ENCODE data around the gene GABPB1. TPM values are rescaled to one million over a fixed set of nuclear protein-coding genes. Genes with fewer than 3 reads are reported as not detected.

GABPB1 gene
- total and polyA plus RNA-seq, 8 donors: 4.1 to 94.6 (median 9.5) TPM

DNA sequence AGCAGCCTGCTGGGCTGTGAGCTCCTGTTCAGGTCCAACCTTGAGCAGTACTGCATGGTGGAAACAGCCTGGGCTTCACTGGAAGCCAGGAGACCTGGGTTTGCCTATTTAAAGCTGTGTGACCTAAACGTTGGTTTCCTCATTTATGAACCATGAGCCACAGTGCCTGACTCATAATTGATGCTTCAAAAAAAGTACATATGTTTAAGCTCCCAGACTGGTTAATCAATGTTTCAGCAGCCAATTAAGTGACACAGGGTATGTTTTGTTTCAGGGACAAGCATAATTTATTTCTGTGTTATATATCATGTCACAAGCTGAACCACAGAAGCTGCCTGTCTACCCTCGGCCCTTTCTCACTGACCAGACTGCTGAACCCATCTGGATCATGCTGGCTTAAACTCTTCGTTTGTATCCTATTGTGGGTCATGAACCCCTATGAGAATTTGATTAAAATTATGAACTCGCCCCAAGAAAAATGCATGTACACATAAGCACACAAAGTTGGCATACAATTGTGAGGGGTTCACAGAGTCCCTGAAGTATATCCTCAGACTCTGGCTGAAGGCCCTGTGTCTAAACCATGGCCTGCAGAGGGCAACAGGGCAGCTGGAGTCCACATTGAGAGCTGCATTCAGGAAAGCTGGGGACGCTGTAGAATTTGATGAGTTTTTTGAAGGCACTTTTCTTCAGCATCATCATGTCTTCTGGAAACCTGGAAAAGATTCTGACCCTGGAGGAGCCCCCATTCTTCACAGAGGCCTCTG is 113.1 kb downstream of the GABPB1 start:
- no peak for TF ChIP-seq POLR2A (IDR thresholded peaks at IDR 0.05)
- TF ChIP-seq, protein P1, sequence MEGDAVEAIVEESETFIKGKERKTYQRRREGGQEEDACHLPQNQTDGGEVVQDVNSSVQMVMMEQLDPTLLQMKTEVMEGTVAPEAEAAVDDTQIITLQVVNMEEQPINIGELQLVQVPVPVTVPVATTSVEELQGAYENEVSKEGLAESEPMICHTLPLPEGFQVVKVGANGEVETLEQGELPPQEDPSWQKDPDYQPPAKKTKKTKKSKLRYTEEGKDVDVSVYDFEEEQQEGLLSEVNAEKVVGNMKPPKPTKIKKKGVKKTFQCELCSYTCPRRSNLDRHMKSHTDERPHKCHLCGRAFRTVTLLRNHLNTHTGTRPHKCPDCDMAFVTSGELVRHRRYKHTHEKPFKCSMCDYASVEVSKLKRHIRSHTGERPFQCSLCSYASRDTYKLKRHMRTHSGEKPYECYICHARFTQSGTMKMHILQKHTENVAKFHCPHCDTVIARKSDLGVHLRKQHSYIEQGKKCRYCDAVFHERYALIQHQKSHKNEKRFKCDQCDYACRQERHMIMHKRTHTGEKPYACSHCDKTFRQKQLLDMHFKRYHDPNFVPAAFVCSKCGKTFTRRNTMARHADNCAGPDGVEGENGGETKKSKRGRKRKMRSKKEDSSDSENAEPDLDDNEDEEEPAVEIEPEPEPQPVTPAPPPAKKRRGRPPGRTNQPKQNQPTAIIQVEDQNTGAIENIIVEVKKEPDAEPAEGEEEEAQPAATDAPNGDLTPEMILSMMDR (IDR thresholded peaks at IDR 0.05): no peak
- TF ChIP-seq EP300 (IDR thresholded peaks at IDR 0.05): no peak
- no peaks in the 10 kb centered on the region for H3K4me1 ChIP-seq

GRCh38 chr15:50238255-50238654 is 116.7 kb downstream of the GABPB1 start:
- H3K4me3 ChIP-seq: no peak overlapping the region
- no peaks in the 10 kb centered on the region for H3K9me3 ChIP-seq
- 70 to 90% (median 78%) methylated on average over 2 of the region's 2 CpGs for WGBS, 5 donors
- H3K4me1 ChIP-seq: no peaks in the 10 kb centered on the region
- H3K36me3 ChIP-seq: no peaks in the 10 kb centered on the region
- H3K27me3 ChIP-seq: no peaks in the 10 kb centered on the region
- H3K27ac ChIP-seq: no peak overlapping the region
- intact Hi-C loops (cut with DNase I; ENCODE audit: low total_unique reads): no loop called here
- no peak for TF ChIP-seq EP300 (IDR thresholded peaks at IDR 0.05)
- TF ChIP-seq POLR2A (IDR thresholded peaks at IDR 0.05): no peak
- TF ChIP-seq, protein P1 (IDR thresholded peaks at IDR 0.05): no peak
- no peak for TF ChIP-seq POLR2AphosphoS5 (IDR thresholded peaks at IDR 0.05)
- no peak for DNase-seq

More for the DNA sequence above, 113.1 kb downstream of the GABPB1 start:
- whole genome bisulfite sequencing, 5 donors: 73 to 77% (median 75%) methylated on average over 5 of the region's 5 CpGs
- no peaks in the 10 kb centered on the region for H3K36me3 ChIP-seq
- peak in 1 of 2 donors; percentile 26 for DNase-seq
- no peak overlapping the region for H3K4me3 ChIP-seq
- intact Hi-C loops (cut with DNase I; ENCODE audit: low total_unique reads): no loop called here
- H3K9me3 ChIP-seq: no peaks in the 10 kb centered on the region
- H3K27me3 ChIP-seq: no peaks in the 10 kb centered on the region
- H3K27ac ChIP-seq: no peak overlapping the region

- Histone ChIP-seq H3K4me1 (no peaks in the 10 kb centered on the region), H3K4me3 (no peak overlapping the region), H3K9me3 (no peaks in the 10 kb centered on the region), H3K27ac (no peak overlapping the region), H3K36me3 (no peaks in the 10 kb centered on the region), H3K27me3 (no peaks in the 10 kb centered on the region)
- no peak for DNase-seq
- TF ChIP-seq POLR2A (IDR thresholded peaks at IDR 0.05) (no peak), POLR2AphosphoS5 (IDR thresholded peaks at IDR 0.05) (no peak), EP300 (IDR thresholded peaks at IDR 0.05) (no peak)
- 90 to 96% (median 93%) methylated on average over 9 of the region's 9 CpGs for WGBS, 5 donors
- intact Hi-C loops (cut with DNase I; ENCODE audit: low total_unique reads): no loop called here
These were observed 118.6 kb downstream of the GABPB1 start for GRCh38 chr15:50236433-50236832.

DNA sequence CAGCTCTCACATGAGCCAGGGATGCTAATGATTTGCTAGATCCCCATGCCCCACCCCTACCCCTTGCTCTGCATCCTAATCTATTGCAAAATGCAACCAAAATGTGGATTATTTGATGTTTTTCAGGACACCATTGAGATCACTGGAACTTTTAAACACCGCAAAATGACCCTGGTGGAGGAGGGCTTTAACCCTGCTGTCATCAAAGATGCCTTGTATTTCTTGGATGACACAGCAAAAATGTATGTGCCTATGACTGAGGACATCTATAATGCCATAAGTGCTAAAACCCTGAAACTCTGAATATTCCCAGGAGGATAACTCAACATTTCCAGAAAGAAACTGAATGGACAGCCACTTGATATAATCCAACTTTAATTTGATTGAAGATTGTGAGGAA is 119.2 kb downstream of the GABPB1 start:
- no peak overlapping the region for H3K27ac ChIP-seq

More for the DNA sequence above, 119.2 kb downstream of the GABPB1 start:
- Histone ChIP-seq H3K4me1 (no peaks in the 10 kb centered on the region), H3K9me3 (no peaks in the 10 kb centered on the region), H3K27me3 (no peaks in the 10 kb centered on the region), H3K4me3 (no peak overlapping the region), H3K36me3 (no peaks in the 10 kb centered on the region)
- no peak for DNase-seq
- TF ChIP-seq, protein P1 (IDR thresholded peaks at IDR 0.05): no peak
- TF ChIP-seq POLR2AphosphoS5 (IDR thresholded peaks at IDR 0.05) (no peak), POLR2A (IDR thresholded peaks at IDR 0.05) (no peak), EP300 (IDR thresholded peaks at IDR 0.05) (no peak)
- WGBS, 5 donors: 92 to 98% (median 96%) methylated on average over 1 of the region's 1 CpG
- intact Hi-C loops (cut with DNase I; ENCODE audit: low total_unique reads): no loop called here

All from stomach (tissue), 9 donors.